ENCODE results near the gene IL7R.

The IL7R gene

GRCh38 chr5:35904443-35905132 is 47.9 kb downstream of the IL7R start:
- DNase-seq (ENCODE audit: low read depth), result no peak

DNA sequence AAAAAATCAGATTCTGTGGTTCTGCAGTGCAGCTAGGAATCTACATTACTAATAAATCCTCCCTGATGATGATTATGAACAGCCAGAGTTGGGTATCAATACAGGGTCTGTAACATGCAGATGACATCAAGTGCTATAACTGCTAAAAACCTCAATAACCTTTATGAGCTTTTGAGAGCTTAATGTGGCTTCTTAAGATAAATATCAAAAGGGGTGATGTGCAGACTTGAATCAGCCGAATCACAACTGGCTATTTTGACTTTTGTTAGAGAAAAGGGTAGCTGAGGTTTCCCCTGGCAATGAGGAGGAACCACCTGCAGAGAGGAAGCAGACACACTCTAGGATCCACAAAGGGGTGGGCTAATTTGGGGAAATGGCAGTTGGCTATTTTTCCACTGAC is 51.5 kb downstream of the IL7R start:
- DNase-seq (ENCODE audit: low read depth), result no peak

DNA sequence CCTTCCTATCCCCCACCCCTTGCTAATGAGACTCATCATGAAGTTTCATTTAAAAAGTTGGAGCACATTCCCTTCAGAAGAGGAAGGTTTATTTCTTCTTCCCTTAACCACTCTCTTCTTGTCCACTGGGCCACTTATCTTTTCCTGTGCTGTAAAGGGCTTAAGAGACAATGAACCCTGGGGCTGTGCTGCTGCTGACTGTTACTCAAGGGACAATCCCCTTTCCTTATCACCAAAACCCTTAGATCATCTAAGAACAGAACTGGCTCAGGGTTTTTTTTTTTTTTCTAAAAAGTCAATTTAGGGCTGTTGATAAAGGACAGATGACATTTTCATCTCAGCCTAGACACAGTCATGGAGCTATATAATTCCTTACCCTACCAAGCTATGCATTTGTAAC is 52.1 kb downstream of the IL7R start:
- DNase-seq (ENCODE audit: low read depth), result no peak

DNA sequence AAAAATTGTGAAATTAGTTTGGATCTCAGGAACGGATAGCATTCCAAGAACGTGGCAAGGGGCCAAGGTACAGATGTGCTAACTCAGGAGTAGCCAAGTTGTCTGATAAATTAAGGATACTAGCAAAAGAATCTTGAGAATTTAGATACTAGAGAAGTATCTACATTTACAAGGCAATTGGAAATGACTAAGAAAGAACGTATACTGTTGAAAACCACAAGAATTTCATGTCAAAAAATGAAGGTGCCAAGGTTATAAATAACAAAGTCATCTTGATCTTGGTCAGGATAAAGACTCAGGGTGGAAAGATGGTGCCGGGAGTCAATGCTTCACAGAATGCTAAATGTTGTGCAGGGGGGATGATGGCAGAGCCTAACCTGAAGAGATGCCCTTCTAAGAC is 62.5 kb downstream of the IL7R start:
- peak; percentile 94 for DNase-seq (ENCODE audit: low read depth)

- DNase-seq (ENCODE audit: low read depth), result no peak
These were observed 64.2 kb downstream of the IL7R start for GRCh38 chr5:35920890-35921289.

DNA sequence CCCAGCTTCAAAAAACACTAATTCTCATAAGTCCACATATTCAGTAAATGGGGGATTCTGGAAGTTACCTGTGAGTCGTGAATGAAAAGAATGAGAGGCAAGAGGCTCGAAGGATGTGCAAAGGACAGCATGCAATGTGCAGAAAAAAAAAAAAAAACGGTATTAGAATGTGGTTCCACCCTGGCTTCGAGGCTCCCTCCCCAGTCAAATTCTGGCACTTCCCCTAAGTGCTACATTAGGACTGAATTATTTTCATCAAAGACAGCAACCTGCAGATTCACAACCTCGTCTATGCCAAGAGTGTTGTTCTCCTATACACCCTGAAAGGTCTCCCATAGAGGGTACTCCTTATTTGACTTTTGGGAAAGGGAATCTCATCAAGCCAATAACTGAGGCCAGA is 65.2 kb downstream of the IL7R start:
- no peak for DNase-seq (ENCODE audit: low read depth)

DNA sequence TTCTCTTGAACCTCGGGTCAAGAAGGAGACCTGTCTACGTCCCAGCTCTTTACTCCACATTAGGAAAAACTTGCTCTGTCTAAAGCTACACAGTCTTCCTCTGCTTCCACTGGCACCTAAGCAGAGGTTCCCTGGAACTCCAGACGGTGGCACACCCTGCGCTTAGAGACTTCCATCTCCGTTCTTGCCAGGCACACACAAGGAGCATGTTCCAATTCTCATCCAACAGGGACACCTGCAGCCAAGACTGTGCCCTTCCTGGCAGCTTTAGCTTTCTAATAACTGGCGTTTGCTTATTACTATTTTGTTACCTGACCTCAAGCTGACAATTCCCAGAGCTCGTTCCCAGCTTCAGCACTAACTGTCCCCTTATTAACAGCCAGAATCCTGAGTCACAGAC is 65.8 kb downstream of the IL7R start:
- no peak for DNase-seq (ENCODE audit: low read depth)

DNA sequence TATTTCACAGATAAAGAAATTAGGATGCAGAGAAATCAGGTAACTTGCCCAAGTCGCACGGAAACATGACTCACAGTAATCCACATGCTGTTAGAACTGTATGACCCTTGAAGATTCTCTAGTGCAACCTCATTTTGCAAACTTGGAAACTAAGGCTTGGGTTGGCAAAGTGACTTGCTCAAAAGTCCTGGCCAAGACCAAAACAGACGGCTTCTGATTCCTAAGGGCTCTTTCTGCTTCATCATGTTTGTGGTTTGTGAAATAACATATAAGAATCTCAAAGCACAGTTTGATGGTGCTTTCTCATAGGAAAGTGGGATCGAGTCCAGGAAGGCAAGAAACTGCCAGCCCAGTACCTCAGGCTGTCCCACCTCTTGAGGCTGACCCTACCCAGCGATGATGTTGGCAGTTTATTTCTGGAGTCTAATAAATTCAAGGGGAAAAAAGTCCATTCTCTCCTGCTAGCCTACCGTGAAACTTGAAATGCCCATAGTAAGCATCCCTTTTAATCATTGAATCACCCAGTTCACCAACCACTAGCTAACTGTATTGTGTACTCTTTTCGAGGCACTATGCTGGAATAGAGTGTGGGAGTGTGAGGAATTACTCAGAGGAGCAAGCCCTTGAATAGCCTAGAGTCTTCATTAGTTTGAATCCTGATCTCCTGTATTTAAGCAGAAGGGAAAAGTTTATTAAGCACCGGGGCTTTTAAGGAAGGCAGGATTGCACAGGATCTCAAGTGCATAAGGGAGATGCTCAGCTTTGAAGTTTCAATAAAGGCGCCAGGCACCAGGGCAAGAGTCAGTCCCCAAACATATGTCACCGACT is 67.6 kb downstream of the IL7R start:
- DNase-seq (ENCODE audit: low read depth), result peak; percentile 86

- DNase-seq (ENCODE audit: low read depth), result peak; percentile 87
These were observed 68.4 kb downstream of the IL7R start for GRCh38 chr5:35924950-35925722.

- DNase-seq (ENCODE audit: low read depth), result peak; percentile 73
These were observed 69.8 kb downstream of the IL7R start for GRCh38 chr5:35926389-35927051.

All from ELR (cell line).